GM21360 (cell line): ENCODE results near the gene P2RX5.

Experiments used
- ATAC-seq: cut with Tn5 transposase; IDR thresholded peaks from one replicate; pipeline ENCODE4 v1.9.1; 2021; ENCODE audit warnings: mild to moderate bottlenecking, moderate library complexity; ENCODE audit not compliant: unreplicated experiment

Gene P2RX5

DNA sequence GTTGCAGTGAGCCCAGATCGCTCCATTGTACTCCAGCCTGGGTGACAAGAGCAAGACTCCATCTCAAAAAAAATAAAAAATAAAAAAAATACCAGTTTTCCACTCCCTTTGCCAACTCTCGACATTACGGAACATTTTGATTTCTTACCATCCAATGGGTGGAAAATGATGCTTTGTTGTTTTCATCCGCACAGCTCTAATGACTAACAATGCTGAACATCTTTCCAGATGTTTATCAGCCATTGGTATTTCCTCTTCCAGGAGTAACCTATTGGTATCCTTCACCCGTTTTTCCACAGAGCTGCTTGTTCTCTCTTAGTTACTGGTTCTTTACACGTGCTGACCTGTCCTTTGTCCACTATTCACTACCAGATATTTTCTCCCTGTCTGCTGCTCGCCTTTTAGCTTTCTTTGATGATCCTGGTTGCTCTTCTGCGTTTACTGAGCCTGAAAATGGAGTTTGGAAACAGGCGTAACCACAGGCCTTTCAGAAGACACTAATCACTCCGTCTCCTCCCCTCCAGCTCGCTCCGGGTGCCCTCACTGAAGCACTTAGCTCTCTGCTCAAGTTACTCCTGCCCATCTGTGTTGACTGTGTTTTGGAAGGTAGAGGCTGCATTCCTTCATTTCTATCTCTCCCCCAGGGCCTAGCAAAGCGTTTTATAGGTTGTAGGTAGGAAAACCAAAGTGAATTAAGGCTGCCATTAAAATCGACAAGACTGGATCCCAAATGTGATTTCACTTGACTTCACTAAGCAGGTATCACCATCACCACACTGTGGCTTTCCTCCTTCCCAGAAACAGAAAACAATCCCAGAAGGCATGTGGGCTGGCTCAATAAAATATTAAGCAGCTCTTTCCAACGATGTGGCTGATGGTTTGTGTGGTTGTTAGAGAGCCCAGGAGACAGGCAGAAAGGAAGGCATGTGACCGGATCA lies 68.9 kb downstream of the P2RX5 start:
- ATAC-seq: no peak
